Endothelial cell of umbilical vein (primary cell): ENCODE measurements around the gene PRKAB1.

Source experiments
- EZH2 ChIP-seq: IDR thresholded peaks from 2 replicates; pipeline ENCODE4 v1.6.1; 2012; ENCODE audit warnings: borderline replicate concordance, low read depth, mild to moderate bottlenecking, moderate library complexity, low read length, inconsistent platforms; ENCODE audit not compliant: severe bottlenecking
- POLR2A ChIP-seq: IDR thresholded peaks from 2 replicates; pipeline ENCODE4 v1.6.1; 2012; ENCODE audit warnings: low read depth, mild to moderate bottlenecking, control low read depth, low read length
- TF ChIP-seq, protein P1 (sequence below), 2 donors: IDR thresholded peaks; 1 replicate in 1 of 2; 2 replicates in 1 of 2; pipeline ENCODE4 v1.5.1; 2011; ENCODE audit warnings: low read length in 2 of 2, mild to moderate bottlenecking in 2 of 2, moderate library complexity in 2 of 2, control low read depth in 1 of 2, inconsistent platforms in 1 of 2, low read depth in 1 of 2; ENCODE audit not compliant: insufficient read depth in 1 of 2; ENCODE audit errors: extremely low read depth in 1 of 2

- TF ChIP-seq, protein P1, sequence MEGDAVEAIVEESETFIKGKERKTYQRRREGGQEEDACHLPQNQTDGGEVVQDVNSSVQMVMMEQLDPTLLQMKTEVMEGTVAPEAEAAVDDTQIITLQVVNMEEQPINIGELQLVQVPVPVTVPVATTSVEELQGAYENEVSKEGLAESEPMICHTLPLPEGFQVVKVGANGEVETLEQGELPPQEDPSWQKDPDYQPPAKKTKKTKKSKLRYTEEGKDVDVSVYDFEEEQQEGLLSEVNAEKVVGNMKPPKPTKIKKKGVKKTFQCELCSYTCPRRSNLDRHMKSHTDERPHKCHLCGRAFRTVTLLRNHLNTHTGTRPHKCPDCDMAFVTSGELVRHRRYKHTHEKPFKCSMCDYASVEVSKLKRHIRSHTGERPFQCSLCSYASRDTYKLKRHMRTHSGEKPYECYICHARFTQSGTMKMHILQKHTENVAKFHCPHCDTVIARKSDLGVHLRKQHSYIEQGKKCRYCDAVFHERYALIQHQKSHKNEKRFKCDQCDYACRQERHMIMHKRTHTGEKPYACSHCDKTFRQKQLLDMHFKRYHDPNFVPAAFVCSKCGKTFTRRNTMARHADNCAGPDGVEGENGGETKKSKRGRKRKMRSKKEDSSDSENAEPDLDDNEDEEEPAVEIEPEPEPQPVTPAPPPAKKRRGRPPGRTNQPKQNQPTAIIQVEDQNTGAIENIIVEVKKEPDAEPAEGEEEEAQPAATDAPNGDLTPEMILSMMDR (IDR thresholded peaks at IDR 0.05; ENCODE audit: extremely low read depth in 1 of 2, insufficient read depth in 1 of 2, low read depth in 1 of 2, low read length in 2 of 2), result no peak
- no peak for TF ChIP-seq EZH2
- no peak for TF ChIP-seq POLR2A
These were observed 43.8 kb downstream of the PRKAB1 start for GRCh38 chr12:119711693-119712092.
